CD4-positive, CD25-positive, alpha-beta regulatory T cell (primary cell): ENCODE measurements around the gene CACNB2. TPM values are rescaled to one million over a fixed set of nuclear protein-coding genes. Genes with fewer than 3 reads are reported as not detected.
"Not testable (repeated sequence)": the region's sequence is repeated elsewhere in the genome, so short reads cannot be mapped to it uniquely, and the experiment has no call there.

Experiments
- ATAC-seq, 2 donors: fragments of 150-1000 bp; cut with Tn5 transposase; one replicate each; pipeline ENCODE4 v1.10.0; 2021; ENCODE audit warnings: low read depth in 2 of 2, moderate number of reproducible peaks in 2 of 2, moderate library complexity in 1 of 2
- DNase-seq, 3 donors: peaks; one replicate each; pipeline versions ENCODE4 v3.0.0 to v3.0.0-alpha.2; 2012 to 2022; ENCODE audit warnings: mixed read lengths in 1 of 3
- H3K27ac ChIP-seq: one replicate; pipeline ENCODE4 v1.7.0; 2013; ENCODE audit warnings: mild to moderate bottlenecking, low read length; ENCODE audit not compliant: insufficient read depth, poor library complexity, severe bottlenecking
- H3K27me3 ChIP-seq: one replicate; pipeline ENCODE4 v1.7.0; 2013; ENCODE audit warnings: low read length; ENCODE audit not compliant: control insufficient read depth, insufficient read depth
- H3K36me3 ChIP-seq: one replicate; pipeline ENCODE4 v1.7.0; 2013; ENCODE audit warnings: mild to moderate bottlenecking, low read length, moderate library complexity; ENCODE audit not compliant: control insufficient read depth, insufficient read depth
- H3K4me1 ChIP-seq: 2 replicates; pipeline ENCODE4 v1.7.0; 2013; ENCODE audit warnings: mild to moderate bottlenecking, low read length; ENCODE audit not compliant: insufficient read depth, control insufficient read depth, poor library complexity, severe bottlenecking
- H3K4me3 ChIP-seq: one replicate; pipeline ENCODE4 v1.7.0; 2013; ENCODE audit warnings: low read depth, mild to moderate bottlenecking, low read length, moderate library complexity
- H3K9me3 ChIP-seq, 2 experiments: 1 replicate in 1 of 2; 2 replicates in 1 of 2; pipeline ENCODE4 v1.7.0; 2013; ENCODE audit warnings: low read length in 2 of 2, mild to moderate bottlenecking in 1 of 2, moderate library complexity in 1 of 2; ENCODE audit not compliant: control insufficient read depth in 2 of 2
- H3K27ac Mint-ChIP-seq, 3 donors: one replicate each; pipeline ENCODE4 v1.8.0; 2020 to 2022; ENCODE audit warnings: mild to moderate bottlenecking in 3 of 3, mixed read lengths in 3 of 3, moderate library complexity in 2 of 3
- H3K27me3 Mint-ChIP-seq: one replicate; pipeline ENCODE4 v1.8.0; 2022; ENCODE audit warnings: mild to moderate bottlenecking, mixed read lengths
- H3K36me3 Mint-ChIP-seq: one replicate; pipeline ENCODE4 v1.8.0; 2020; ENCODE audit warnings: mixed read lengths
- H3K4me1 Mint-ChIP-seq, 4 donors: one replicate each; pipeline ENCODE4 v1.8.0; 2020 to 2022; ENCODE audit warnings: mixed read lengths in 4 of 4, mild to moderate bottlenecking in 1 of 4
- H3K4me3 Mint-ChIP-seq, 4 donors: one replicate each; pipeline ENCODE4 v1.8.0; 2020 to 2022; ENCODE audit warnings: mild to moderate bottlenecking in 4 of 4, mixed read lengths in 4 of 4, moderate library complexity in 3 of 4
- H3K9me3 Mint-ChIP-seq, 7 donors: one replicate each; pipeline ENCODE4 v1.8.0; 2020 to 2022; ENCODE audit warnings: mixed read lengths in 7 of 7, mild to moderate bottlenecking in 3 of 7, moderate library complexity in 2 of 7
- polyA plus RNA-seq, 4 donors: library from polyadenylated mRNA; unstranded; fragments of 300-500 nt; fragmentation: Illumina TruSeq; gene quantifications; one replicate each; pipeline ENCODE4 v1.2.3, GENCODE V29; 2021
- total RNA-seq: library from RNA; stranded (reverse); gene quantifications from one replicate; pipeline ENCODE4 v1.2.3, GENCODE V29; 2022

The CACNB2 gene
- total and polyA plus RNA-seq, 5 donors from 2014 or later = 0.39 to 0.80 (median 0.49) TPM

- peaks cover 0 to 1% (median 0%) of the 10 kb centered on the region in 7 donors for H3K9me3 Mint-ChIP-seq
- no peaks in the 10 kb centered on the region for H3K4me1 ChIP-seq
- no peak for DNase-seq
- peak overlapping the region in 1 of 3 donors; percentile 39 for H3K27ac Mint-ChIP-seq
- H3K4me3 ChIP-seq = no peak overlapping the region
- H3K27me3 ChIP-seq = no peaks in the 10 kb centered on the region
- no peak overlapping the region for H3K4me3 Mint-ChIP-seq
- no peaks in the 10 kb centered on the region for H3K36me3 Mint-ChIP-seq
- H3K36me3 ChIP-seq = no peaks in the 10 kb centered on the region
- H3K4me1 Mint-ChIP-seq = no peaks in the 10 kb centered on the region
- no peak overlapping the region for H3K27ac ChIP-seq
- no peak for ATAC-seq
- no peaks in the 10 kb centered on the region for H3K9me3 ChIP-seq
- H3K27me3 Mint-ChIP-seq = peaks cover 6% of the 10 kb centered on the region
These were observed 298.3 kb downstream of the CACNB2 start for GRCh38 chr10:18438361-18439126.

- ATAC-seq = no peak
- Mint-ChIP-seq H3K4me3 (no peak overlapping the region), H3K27ac (no peak overlapping the region), H3K4me1 (no peaks in the 10 kb centered on the region), H3K9me3 (peaks cover 0 to 1% (median 0%) of the 10 kb centered on the region in 7 donors), H3K36me3 (no peaks in the 10 kb centered on the region), H3K27me3 (peaks cover 6% of the 10 kb centered on the region)
- no peak for DNase-seq
- no peaks in the 10 kb centered on the region for H3K4me1 ChIP-seq
- H3K27me3 ChIP-seq = no peaks in the 10 kb centered on the region
- H3K36me3 ChIP-seq = no peaks in the 10 kb centered on the region
- H3K27ac ChIP-seq = no peak overlapping the region
- no peaks in the 10 kb centered on the region for H3K9me3 ChIP-seq
- no peak overlapping the region for H3K4me3 ChIP-seq
These were observed 299.4 kb downstream of the CACNB2 start for GRCh38 chr10:18439601-18440000.

- not testable (repeated sequence) for ATAC-seq, H3K4me1 Mint-ChIP-seq, H3K4me3 Mint-ChIP-seq
These were observed 305.4 kb downstream of the CACNB2 start for GRCh38 chr10:18445635-18446034.

GRCh38 chr10:18446205-18446604, 306.0 kb downstream of the CACNB2 start:
- peaks cover 0 to 5% (median 0%) of the 10 kb centered on the region in 7 donors for H3K9me3 Mint-ChIP-seq
- no peaks in the 10 kb centered on the region for H3K4me1 ChIP-seq
- no peaks in the 10 kb centered on the region for H3K9me3 ChIP-seq
- H3K27ac ChIP-seq = no peak overlapping the region
- no peaks in the 10 kb centered on the region for H3K36me3 ChIP-seq
- no peaks in the 10 kb centered on the region for H3K27me3 ChIP-seq
- no peaks in the 10 kb centered on the region for H3K27me3 Mint-ChIP-seq
- no peak overlapping the region for H3K4me3 Mint-ChIP-seq
- DNase-seq (no peak), ATAC-seq (no peak)
- H3K4me1 Mint-ChIP-seq = no peaks in the 10 kb centered on the region
- no peak overlapping the region for H3K4me3 ChIP-seq
- H3K27ac Mint-ChIP-seq = no peak overlapping the region
- no peaks in the 10 kb centered on the region for H3K36me3 Mint-ChIP-seq

More at GRCh38 chr10:18445635-18446034, 305.4 kb downstream of the CACNB2 start:
- H3K9me3 ChIP-seq, H3K36me3 ChIP-seq, H3K4me3 ChIP-seq, DNase-seq, H3K27ac ChIP-seq, H3K36me3 Mint-ChIP-seq, H3K27ac Mint-ChIP-seq, H3K9me3 Mint-ChIP-seq, H3K27me3 ChIP-seq, H3K27me3 Mint-ChIP-seq, H3K4me1 ChIP-seq: not testable (repeated sequence)

- no peak overlapping the region for H3K4me3 ChIP-seq
- Mint-ChIP-seq H3K4me3 (no peak overlapping the region), H3K4me1 (no peaks in the 10 kb centered on the region), H3K36me3 (no peaks in the 10 kb centered on the region), H3K27me3 (no peaks in the 10 kb centered on the region), H3K27ac (no peak overlapping the region), H3K9me3 (peaks cover 0 to 5% (median 0%) of the 10 kb centered on the region in 7 donors)
- no peaks in the 10 kb centered on the region for H3K27me3 ChIP-seq
- DNase-seq = no peak
- no peaks in the 10 kb centered on the region for H3K36me3 ChIP-seq
- H3K27ac ChIP-seq = no peak overlapping the region
- no peaks in the 10 kb centered on the region for H3K4me1 ChIP-seq
- ATAC-seq = no peak
- H3K9me3 ChIP-seq = no peaks in the 10 kb centered on the region
These were observed 309.4 kb downstream of the CACNB2 start for GRCh38 chr10:18449611-18450026.

GRCh38 chr10:18450298-18450697, 310.1 kb downstream of the CACNB2 start:
- H3K27me3 Mint-ChIP-seq = no peaks in the 10 kb centered on the region
- H3K36me3 Mint-ChIP-seq = no peaks in the 10 kb centered on the region
- Histone ChIP-seq H3K4me3 (no peak overlapping the region), H3K36me3 (no peaks in the 10 kb centered on the region), H3K27ac (no peak overlapping the region), H3K27me3 (no peaks in the 10 kb centered on the region), H3K4me1 (no peaks in the 10 kb centered on the region), H3K9me3 (no peaks in the 10 kb centered on the region)
- no peak for ATAC-seq
- H3K4me3 Mint-ChIP-seq = no peak overlapping the region
- peaks cover 0 to 4% (median 0%) of the 10 kb centered on the region in 7 donors for H3K9me3 Mint-ChIP-seq
- DNase-seq = no peak
- no peaks in the 10 kb centered on the region for H3K4me1 Mint-ChIP-seq
- H3K27ac Mint-ChIP-seq = no peak overlapping the region

- no peaks in the 10 kb centered on the region for H3K27me3 ChIP-seq
- H3K36me3 ChIP-seq = no peaks in the 10 kb centered on the region
- Mint-ChIP-seq H3K4me1 (no peaks in the 10 kb centered on the region), H3K27me3 (no peaks in the 10 kb centered on the region), H3K9me3 (peaks cover 0 to 4% (median 0%) of the 10 kb centered on the region in 7 donors), H3K27ac (no peak overlapping the region), H3K4me3 (no peak overlapping the region), H3K36me3 (no peaks in the 10 kb centered on the region)
- H3K4me1 ChIP-seq = no peaks in the 10 kb centered on the region
- H3K4me3 ChIP-seq = no peak overlapping the region
- no peaks in the 10 kb centered on the region for H3K9me3 ChIP-seq
- no peak overlapping the region for H3K27ac ChIP-seq
- DNase-seq (no peak), ATAC-seq (no peak)
These were observed 315.1 kb downstream of the CACNB2 start for GRCh38 chr10:18455086-18455884.
